WTC11 (cell line): ENCODE data around the gene MMP13. TPM values are rescaled to one million over a fixed set of nuclear protein-coding genes. Genes with fewer than 3 reads are reported as not detected.
"Not testable (repeated sequence)": the region's sequence is repeated elsewhere in the genome, so short reads cannot be mapped to it uniquely, and the experiment has no call there.

Experiments used
- ATAC-seq: fragments of 200-7000 bp; cut with Tn5 transposase; 2 replicates; pipeline ENCODE4 v1.10.0; 2021; ENCODE audit warnings: mild to moderate bottlenecking, moderate library complexity
- CTCF ChIA-PET: fragments of 300-600 bp; sonication (Branson Sonifier 250); formaldehyde crosslinking; loops from one replicate; lab custom pipeline; 2021; ENCODE audit warnings: antibody characterized with exemption; lab: Charles Lee
- POLR2A ChIA-PET: fragments of 350-600 bp; sonication (Branson Sonifier 250); formaldehyde crosslinking; loops from one replicate; lab custom pipeline; 2021; ENCODE audit warnings: antibody characterized with exemption; lab: Charles Lee
- DNase-seq: peaks from one replicate; pipeline ENCODE4 v3.0.0; 2021; ENCODE audit warnings: low spot score
- H3K27ac Mint-ChIP-seq: 2 replicates; pipeline ENCODE4 v1.8.0; 2021; ENCODE audit warnings: mixed read lengths
- H3K27me3 Mint-ChIP-seq: 2 replicates; pipeline ENCODE4 v1.8.0; 2021; ENCODE audit warnings: low read depth, mild to moderate bottlenecking, moderate library complexity, mixed read lengths
- H3K36me3 Mint-ChIP-seq: 2 replicates; pipeline ENCODE4 v1.8.0; 2021; ENCODE audit warnings: mixed read lengths
- H3K4me1 Mint-ChIP-seq: 2 replicates; pipeline ENCODE4 v1.8.0; 2022; ENCODE audit warnings: mixed read lengths
- H3K4me3 Mint-ChIP-seq: 2 replicates; pipeline ENCODE4 v1.8.0; 2021; ENCODE audit warnings: mild to moderate bottlenecking, moderate library complexity, mixed read lengths
- H3K9me3 Mint-ChIP-seq: 2 replicates; pipeline ENCODE4 v1.8.0; 2021; ENCODE audit warnings: mixed read lengths
- CREM ChIP-seq: sonication (generic); formaldehyde crosslinking; IDR thresholded peaks from 2 replicates; pipeline ENCODE4 v1.8.1; 2022; ENCODE audit warnings: mild to moderate bottlenecking, missing genetic modification reagents, moderate library complexity
- GABPB1 ChIP-seq: sonication (generic); formaldehyde crosslinking; IDR thresholded peaks from 2 replicates; pipeline ENCODE4 v1.8.1; 2023; ENCODE audit warnings: mild to moderate bottlenecking, missing genetic modification reagents
- IRF2 ChIP-seq: sonication (generic); formaldehyde crosslinking; IDR thresholded peaks from 2 replicates; pipeline ENCODE4 v1.8.0; 2022; ENCODE audit warnings: low read depth, missing genetic modification reagents, borderline replicate concordance
- JUN ChIP-seq: sonication (generic); formaldehyde crosslinking; IDR thresholded peaks from 2 replicates; pipeline ENCODE4 v1.8.0; 2023; ENCODE audit warnings: mild to moderate bottlenecking, missing genetic modification reagents
- PRDM15 ChIP-seq: sonication (generic); formaldehyde crosslinking; IDR thresholded peaks from 2 replicates; pipeline ENCODE4 v1.8.0; 2022; ENCODE audit warnings: missing genetic modification reagents
- SMAD4 ChIP-seq: sonication (generic); formaldehyde crosslinking; IDR thresholded peaks from 2 replicates; pipeline ENCODE4 v1.8.0; 2022; ENCODE audit warnings: mild to moderate bottlenecking, missing genetic modification reagents
- SOX15 ChIP-seq: fragments of 250-450 bp; sonication (Bioruptor Pico); IDR thresholded peaks from 2 replicates; pipeline ENCODE4 v1.9.0; 2021; ENCODE audit warnings: mild to moderate bottlenecking
- ZNF263 ChIP-seq: sonication (generic); formaldehyde crosslinking; IDR thresholded peaks from 2 replicates; pipeline ENCODE4 v1.8.1; 2022; ENCODE audit warnings: low read depth, mild to moderate bottlenecking, moderate library complexity, missing genetic modification reagents
- ZNF396 ChIP-seq: fragments of 250-450 bp; sonication (Bioruptor Pico); IDR thresholded peaks from 2 replicates; pipeline ENCODE4 v1.8.0; 2021; ENCODE audit warnings: mild to moderate bottlenecking, moderate library complexity, borderline replicate concordance
- ZNF512 ChIP-seq: sonication (generic); formaldehyde crosslinking; IDR thresholded peaks from 2 replicates; pipeline ENCODE4 v1.8.1; 2022; ENCODE audit warnings: missing genetic modification reagents, borderline replicate concordance
- total RNA-seq: library from RNA; stranded (reverse); gene quantifications from 3 replicates; pipeline ENCODE4 v1.2.3, GENCODE V29; 2021
- TF ChIP-seq, protein P1 (sequence below): sonication (generic); formaldehyde crosslinking; IDR thresholded peaks from 2 replicates; pipeline ENCODE4 v1.8.1; 2022; ENCODE audit warnings: low read depth, missing genetic modification reagents, borderline replicate concordance

The MMP13 gene
- total RNA-seq, 1 experiment from 2014 or later = not detected

GRCh38 chr11:102911758-102912481 lies 43.6 kb downstream of the MMP13 start:
- peak overlapping the region; percentile 71 for H3K27ac Mint-ChIP-seq
- H3K9me3 Mint-ChIP-seq = peaks cover 24% of the 10 kb centered on the region
- ATAC-seq = peak; percentile 71
- no peak overlapping the region for H3K4me3 Mint-ChIP-seq
- no peaks in the 10 kb centered on the region for H3K27me3 Mint-ChIP-seq
- H3K4me1 Mint-ChIP-seq = peaks cover 21% of the 10 kb centered on the region
- POLR2A ChIA-PET = no interaction called here
- no peak for DNase-seq
- CTCF ChIA-PET = interaction anchor here (1.0 to 2.5 kb wide), 3 partner anchors 29 to 104 kb away, joined by 3 to 9 read pairs (median 4); no protein-coding TSS in a partner anchor
- TF ChIP-seq PRDM15 (CRISPR knock-in tag) = no peak
- TF ChIP-seq JUN (CRISPR knock-in tag) = no peak
- TF ChIP-seq, protein P1, sequence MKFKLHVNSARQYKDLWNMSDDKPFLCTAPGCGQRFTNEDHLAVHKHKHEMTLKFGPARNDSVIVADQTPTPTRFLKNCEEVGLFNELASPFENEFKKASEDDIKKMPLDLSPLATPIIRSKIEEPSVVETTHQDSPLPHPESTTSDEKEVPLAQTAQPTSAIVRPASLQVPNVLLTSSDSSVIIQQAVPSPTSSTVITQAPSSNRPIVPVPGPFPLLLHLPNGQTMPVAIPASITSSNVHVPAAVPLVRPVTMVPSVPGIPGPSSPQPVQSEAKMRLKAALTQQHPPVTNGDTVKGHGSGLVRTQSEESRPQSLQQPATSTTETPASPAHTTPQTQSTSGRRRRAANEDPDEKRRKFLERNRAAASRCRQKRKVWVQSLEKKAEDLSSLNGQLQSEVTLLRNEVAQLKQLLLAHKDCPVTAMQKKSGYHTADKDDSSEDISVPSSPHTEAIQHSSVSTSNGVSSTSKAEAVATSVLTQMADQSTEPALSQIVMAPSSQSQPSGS (CRISPR knock-in tag) = no peak
- no peak for TF ChIP-seq ZNF396 (CRISPR knock-in tag)
- no peak for TF ChIP-seq IRF2 (CRISPR knock-in tag)
- TF ChIP-seq ZNF263 (CRISPR knock-in tag) = no peak
- no peak for TF ChIP-seq SOX15
- no peak for TF ChIP-seq SMAD4 (CRISPR knock-in tag)
- TF ChIP-seq CREM = no peak
- peaks cover 27% of the 10 kb centered on the region for H3K36me3 Mint-ChIP-seq

- POLR2A ChIA-PET, ATAC-seq, H3K4me3 Mint-ChIP-seq, CTCF ChIA-PET, DNase-seq, H3K27ac Mint-ChIP-seq, H3K27me3 Mint-ChIP-seq, H3K4me1 Mint-ChIP-seq: not testable (repeated sequence)
- peaks cover 24% of the 10 kb centered on the region for H3K9me3 Mint-ChIP-seq
- peaks cover 22% of the 10 kb centered on the region for H3K36me3 Mint-ChIP-seq
Measured at GRCh38 chr11:102905848-102906247, 49.7 kb downstream of the MMP13 start.

GRCh38 chr11:102903895-102904294 lies 51.6 kb downstream of the MMP13 start:
- DNase-seq, ATAC-seq, H3K27me3 Mint-ChIP-seq, H3K4me3 Mint-ChIP-seq, CTCF ChIA-PET, H3K4me1 Mint-ChIP-seq, H3K27ac Mint-ChIP-seq, POLR2A ChIA-PET: not testable (repeated sequence)
- Mint-ChIP-seq H3K9me3 (peaks cover 16% of the 10 kb centered on the region), H3K36me3 (peaks cover 12% of the 10 kb centered on the region)

DNA sequence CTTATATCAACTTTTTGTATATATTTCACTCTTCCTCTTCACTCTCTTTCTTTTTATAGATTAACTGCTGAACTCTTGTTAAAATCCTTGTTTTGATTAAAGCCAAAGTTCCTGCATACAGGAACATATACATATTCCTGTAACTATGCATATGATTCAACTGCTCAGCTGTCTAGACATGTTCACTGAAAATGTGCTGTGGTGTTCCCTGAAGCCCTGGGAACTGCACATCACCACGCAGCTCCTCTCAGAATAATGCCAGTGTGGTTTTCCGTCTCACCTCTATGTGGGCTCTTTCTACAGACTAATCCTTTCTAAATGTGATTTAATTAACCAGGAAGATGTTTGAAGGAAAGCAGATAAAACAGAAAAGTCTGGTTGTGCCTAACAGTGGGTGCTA lies 55.2 kb downstream of the MMP13 start:
- DNase-seq (no peak), ATAC-seq (no peak)
- no peak overlapping the region for H3K27ac Mint-ChIP-seq
- peaks cover 7% of the 10 kb centered on the region for H3K36me3 Mint-ChIP-seq
- ChIA-PET CTCF (no interaction called here), POLR2A (no interaction called here)
- H3K4me1 Mint-ChIP-seq = no peaks in the 10 kb centered on the region
- H3K4me3 Mint-ChIP-seq = no peak overlapping the region
- TF ChIP-seq GABPB1 (no peak), ZNF512 (CRISPR knock-in tag) (no peak)
- peaks cover 12% of the 10 kb centered on the region for H3K9me3 Mint-ChIP-seq
- no peaks in the 10 kb centered on the region for H3K27me3 Mint-ChIP-seq

Other genes starting within 250 kb of the MMP13 start
- not detected in 3 replicates for gene MMP27, start 250.0 kb downstream of the MMP13 start, total RNA-seq
- gene MMP8, start 230.8 kb downstream of the MMP13 start, total RNA-seq = not detected in 3 replicates
- gene MMP10, start 175.1 kb downstream of the MMP13 start, total RNA-seq = not detected in 3 replicates
- 0.11 TPM in 1 of 3 replicates, not detected in the others for gene MMP1, start 157.6 kb downstream of the MMP13 start, total RNA-seq
- gene MMP3, start 112.1 kb downstream of the MMP13 start, total RNA-seq = not detected in 3 replicates
- not detected in 3 replicates for gene MMP12, start 80.8 kb downstream of the MMP13 start, total RNA-seq
- gene DCUN1D5, start 136.4 kb upstream of the MMP13 start, total RNA-seq = 75.6 to 98.2 TPM (median 75.9 TPM) in 3 replicates
- 13.7 to 17.2 TPM (median 14.9 TPM) in 3 replicates for gene DYNC2H1, start 153.7 kb upstream of the MMP13 start, total RNA-seq